ENCODE data around the gene ASTN2. TPM values are rescaled to one million over a fixed set of nuclear protein-coding genes. Genes with fewer than 3 reads are reported as not detected.

ASTN2 gene
- total RNA-seq, 1 experiment from 2014 or later, result 6.8 TPM

DNA sequence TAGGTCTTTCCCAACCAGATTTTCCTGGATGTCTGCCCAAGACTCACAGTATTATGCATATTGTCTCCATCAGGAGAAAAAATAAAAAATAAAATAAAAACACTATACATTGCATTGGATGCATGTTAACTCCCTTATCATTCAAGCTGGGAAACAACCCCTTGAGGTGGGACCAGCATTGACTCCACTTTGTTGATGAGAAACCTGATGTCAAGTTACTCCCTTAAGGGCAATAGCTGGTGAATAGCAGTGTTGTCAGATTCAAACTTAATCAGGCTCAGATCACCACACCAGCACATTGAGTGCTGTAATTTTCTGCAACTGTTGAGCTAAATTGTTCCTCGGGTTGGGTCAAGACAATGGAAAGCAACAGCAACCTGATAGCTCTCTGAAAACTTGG is 991.7 kb downstream of the ASTN2 start:
- DNase-seq (ENCODE audit: low spot score), result no peak

DNA sequence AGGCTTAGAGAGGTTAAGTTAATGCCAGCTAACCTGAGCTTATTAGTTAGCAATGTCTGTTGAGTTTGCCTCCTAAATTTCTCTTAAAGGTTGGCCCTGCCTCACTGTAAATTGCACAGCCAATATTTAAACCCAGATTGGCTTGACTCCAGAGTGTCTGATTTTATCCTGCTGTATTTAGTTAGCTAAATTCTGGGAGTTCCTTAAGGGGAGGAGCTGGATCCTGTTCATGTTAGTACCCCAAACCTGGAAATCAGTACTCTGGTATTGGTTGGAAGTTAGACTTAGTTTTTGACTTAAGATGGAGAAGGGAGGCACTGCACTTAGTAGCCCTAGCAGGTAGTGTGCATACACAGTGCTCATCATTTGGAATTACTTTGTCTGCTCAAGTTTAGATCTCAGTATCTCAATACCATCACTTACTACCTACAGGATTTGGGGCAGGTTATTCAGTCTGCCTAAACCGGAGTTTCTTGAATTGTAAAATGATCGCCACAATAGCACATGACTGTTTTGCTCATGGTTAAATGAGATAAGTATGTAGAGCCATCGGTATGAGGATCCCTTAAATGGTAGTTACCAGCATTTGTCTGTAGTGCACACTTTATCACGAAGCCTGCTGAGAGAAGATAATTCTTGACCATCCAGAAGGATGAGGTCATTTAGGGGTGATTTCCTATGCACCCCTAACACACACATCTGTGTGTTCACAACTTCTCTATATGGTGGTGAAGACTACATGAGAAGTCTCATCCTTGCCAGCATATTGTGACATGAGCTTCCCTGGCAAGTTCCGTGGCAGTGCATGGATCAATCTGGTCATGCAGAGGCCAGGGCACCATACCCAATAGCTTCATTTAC is 992.5 kb downstream of the ASTN2 start:
- no peak for DNase-seq (ENCODE audit: low spot score)

DNA sequence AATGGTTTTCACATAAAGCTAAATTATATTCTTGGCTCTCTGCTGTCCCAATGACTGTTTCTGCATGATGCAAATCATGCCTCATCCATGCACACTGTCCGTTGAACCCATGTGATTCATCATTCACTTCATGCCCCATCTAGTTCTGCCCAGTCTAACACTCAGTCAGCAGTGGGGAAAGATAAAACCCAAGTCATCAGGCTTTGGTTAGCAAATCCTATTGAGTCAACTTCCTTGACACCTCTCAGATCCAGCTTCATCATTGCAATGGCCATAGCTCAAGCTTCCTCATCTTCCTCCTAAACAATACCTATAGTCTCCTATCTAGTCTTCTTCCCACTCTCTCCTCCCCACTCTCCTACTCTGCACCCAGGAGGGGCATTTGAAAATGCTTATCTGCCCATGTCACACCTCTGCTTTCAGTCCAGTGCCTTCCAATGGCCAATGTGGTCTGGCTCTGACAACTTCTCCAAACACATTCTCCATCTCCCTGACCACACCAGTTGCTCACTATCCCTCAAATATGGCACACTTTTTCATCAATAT is 993.8 kb downstream of the ASTN2 start:
- no peak for DNase-seq (ENCODE audit: low spot score)

DNA sequence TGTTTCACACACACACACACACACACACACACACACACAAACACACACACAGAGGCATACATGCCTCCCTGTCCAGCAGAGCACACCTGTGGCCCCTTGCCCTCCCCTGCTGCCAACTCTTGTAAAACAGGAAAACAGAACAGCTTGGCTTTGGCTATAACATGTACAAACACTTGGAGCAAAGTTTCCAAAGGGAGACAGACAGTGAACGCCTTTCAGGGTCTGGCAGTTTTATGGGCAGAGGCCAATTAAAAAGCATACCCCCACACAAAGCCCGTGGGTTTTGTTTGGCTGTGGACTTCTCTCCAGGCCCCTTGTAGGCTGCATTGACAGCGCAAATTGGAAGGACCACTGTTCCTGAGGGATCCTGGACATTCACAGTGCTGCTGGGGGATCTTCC is 995.7 kb downstream of the ASTN2 start:
- DNase-seq (ENCODE audit: low spot score), result no peak

GRCh38 chr9:116417464-116417863 is 997.4 kb downstream of the ASTN2 start:
- no peak for DNase-seq (ENCODE audit: low spot score)

DNA sequence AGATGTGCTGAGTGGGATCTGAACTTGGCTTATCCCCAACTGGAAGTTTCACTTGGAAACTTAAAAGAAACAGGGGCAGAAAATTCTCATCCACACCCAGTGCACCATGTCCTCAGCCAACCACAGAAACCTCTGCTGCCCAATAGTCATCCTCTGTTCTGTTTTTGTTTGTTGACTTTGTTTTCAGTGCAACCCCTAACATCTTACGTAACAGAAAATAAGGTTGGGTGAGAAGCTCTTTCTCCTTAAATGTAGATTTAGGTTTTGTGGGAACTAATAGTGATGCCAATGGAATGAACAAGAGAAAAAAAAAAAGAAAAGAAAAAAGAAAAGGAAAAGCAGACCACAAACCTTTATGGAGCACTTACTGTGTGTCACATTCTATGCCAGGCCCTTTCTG is 998.4 kb downstream of the ASTN2 start:
- no peak for DNase-seq (ENCODE audit: low spot score)

DNA sequence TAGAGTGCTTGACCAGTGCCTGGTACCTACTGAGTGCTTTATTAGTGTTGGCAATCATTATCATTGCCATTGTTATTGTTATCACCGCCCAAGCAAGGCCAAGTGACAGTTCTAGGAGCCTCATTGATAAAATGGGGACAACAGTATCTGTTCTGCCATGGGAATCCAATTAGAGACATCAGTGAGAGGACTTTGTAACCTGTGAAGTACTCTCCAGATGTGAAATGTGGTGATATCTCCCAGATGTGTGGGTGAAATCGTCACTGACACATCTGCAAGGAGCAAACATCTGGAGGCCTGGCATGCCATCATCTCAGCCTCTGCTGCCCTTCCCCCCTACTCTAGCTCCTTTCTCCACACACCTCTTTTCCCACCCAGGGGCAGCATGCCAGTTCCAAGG is 1000.5 kb downstream of the ASTN2 start:
- DNase-seq (ENCODE audit: low spot score), result no peak

GRCh38 chr9:116411506-116411905 is 1003.4 kb downstream of the ASTN2 start:
- DNase-seq (ENCODE audit: low spot score), result no peak

- no peak for DNase-seq (ENCODE audit: low spot score)
Observed at GRCh38 chr9:116409638-116410037, 1005.2 kb downstream of the ASTN2 start.

DNA sequence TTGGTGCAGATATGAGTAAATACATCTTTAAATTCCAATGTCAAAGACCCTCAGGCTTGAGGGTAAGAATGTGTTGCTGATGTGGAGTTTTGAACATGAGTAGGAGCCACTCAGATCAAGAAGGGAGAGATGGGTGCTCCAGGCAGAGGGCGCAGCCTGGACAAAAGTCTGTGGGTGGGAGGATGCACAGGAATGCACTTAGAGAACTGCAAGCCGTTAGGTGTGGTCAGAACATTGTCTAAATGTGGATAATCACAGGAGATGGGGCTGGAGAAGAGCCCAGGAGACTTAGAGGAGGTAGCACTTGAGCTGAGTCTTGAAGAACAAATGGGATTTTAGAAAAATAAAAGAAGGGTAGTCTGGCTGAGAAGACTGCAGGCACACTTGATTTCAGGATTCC is 1005.7 kb downstream of the ASTN2 start:
- DNase-seq (ENCODE audit: low spot score), result no peak

DNA sequence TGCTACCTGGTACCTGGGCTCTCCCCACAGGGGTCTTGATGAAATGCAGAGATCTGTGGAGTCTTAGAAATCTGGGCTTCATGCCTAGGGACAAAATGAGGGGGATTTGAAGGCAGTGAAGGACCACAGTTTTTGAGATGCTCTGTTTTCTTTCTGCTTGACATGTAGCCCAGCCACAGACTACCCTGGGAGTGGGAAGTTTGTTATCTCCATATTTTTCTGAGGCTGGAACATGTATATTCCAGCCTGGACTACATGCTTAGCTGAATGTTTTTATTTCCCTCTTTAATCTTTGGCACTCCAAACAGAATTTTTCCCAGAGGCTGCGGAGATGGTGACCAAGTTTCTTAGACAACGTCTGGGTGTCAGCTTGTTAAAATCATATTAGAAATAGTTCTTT is 1008.4 kb downstream of the ASTN2 start:
- DNase-seq (ENCODE audit: low spot score), result no peak

DNA sequence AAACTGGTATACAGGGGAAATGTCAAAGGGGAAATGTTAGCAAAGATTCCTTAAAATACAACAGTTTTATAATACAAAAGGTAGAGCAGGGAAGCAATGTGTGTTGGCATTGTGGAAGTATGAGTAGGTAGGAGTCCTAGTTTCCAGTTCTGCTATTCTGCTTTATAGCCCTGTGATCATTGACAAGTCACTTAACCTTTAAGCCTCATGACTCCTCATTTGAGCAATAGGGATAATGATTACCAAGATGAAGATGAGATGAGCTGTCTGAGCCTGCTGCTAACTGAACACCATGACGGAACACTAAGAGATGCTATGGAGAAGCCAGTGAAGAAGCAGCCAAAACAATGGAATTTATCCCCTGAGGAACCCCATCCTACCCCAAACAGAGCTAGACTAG is 1009.5 kb downstream of the ASTN2 start:
- DNase-seq (ENCODE audit: low spot score), result no peak

GRCh38 chr9:116404228-116404627 is 1010.6 kb downstream of the ASTN2 start:
- no peak for DNase-seq (ENCODE audit: low spot score)

DNA sequence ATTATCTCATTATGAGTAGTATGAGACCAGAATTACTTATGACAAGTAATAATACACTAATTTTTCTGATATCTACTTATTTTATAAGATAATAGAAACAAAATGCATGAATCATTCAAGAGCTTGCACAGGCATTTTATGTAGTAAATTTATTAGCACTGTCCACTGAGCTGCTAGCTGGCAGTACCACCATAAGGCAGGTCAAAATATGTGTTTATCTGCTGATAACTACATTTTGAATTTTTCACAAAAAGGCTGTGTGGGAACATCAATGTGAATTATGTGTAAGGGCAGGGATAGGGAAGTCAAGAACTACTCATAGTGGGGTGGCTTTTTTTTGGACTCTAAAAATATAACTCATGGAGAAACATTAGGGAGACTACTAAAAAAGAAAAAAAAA is 1011.7 kb downstream of the ASTN2 start:
- no peak for DNase-seq (ENCODE audit: low spot score)

GRCh38 chr9:116395699-116396037 is 1019.2 kb downstream of the ASTN2 start:
- DNase-seq (ENCODE audit: low spot score), result no peak

DNA sequence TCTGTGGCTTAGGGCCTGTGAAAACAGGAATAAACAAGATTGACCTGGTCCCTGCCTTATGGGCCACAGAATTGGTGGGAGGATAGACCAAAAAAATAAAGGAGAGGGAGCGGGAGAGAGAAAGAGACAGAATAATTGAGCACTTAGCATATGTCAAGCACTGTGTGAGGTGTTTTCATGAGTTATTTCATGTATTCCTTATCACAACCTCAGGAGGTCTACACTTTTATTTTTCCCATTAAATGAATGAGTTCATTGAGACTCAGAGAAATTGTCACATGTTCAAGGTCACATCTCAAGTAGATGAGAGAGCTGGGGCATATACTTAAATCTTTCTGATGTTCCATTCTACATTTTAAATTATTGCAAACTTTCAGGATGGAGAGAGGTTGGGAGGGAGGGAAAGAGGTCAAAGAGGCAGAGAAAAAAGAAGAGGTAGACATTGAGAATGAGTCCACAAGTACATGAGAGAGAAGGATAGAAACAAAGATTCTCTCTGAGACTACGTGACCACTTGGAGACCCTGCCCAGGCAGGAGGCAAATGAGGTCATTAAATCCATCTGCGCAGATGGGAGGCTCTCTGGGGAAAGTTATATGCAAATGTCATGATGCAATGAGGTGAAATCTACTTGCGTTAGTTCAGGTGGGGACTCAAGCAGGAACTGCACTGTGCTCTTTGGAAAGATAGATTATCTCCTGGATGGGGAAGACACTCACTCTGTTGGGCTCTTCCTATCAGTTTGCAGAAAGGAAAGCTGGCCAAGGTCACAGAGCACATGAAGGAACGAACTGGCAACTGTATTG is 1019.8 kb downstream of the ASTN2 start:
- DNase-seq (ENCODE audit: low spot score), result no peak

DNA sequence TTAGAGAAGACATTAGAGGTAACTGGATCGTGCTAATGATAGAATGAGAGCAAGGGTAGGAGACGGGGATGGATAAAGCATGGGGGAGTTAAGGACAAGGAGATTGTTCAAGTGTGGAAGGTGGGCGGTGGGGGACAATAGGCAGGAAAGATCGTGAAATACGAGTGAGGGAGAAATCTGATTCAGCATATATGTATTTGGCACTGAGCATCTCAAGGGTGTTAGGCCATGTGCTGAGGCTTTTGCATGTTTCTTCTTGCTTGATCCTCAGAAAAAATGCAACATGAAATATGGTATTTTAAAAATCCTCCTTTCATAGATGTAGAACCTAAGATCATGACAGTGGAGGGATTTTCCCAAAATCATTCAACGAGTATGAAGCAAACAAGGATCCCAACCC is 1020.8 kb downstream of the ASTN2 start:
- no peak for DNase-seq (ENCODE audit: low spot score)

- no peak for DNase-seq (ENCODE audit: low spot score)
Observed at GRCh38 chr9:116393198-116393597, 1021.7 kb downstream of the ASTN2 start.

DNA sequence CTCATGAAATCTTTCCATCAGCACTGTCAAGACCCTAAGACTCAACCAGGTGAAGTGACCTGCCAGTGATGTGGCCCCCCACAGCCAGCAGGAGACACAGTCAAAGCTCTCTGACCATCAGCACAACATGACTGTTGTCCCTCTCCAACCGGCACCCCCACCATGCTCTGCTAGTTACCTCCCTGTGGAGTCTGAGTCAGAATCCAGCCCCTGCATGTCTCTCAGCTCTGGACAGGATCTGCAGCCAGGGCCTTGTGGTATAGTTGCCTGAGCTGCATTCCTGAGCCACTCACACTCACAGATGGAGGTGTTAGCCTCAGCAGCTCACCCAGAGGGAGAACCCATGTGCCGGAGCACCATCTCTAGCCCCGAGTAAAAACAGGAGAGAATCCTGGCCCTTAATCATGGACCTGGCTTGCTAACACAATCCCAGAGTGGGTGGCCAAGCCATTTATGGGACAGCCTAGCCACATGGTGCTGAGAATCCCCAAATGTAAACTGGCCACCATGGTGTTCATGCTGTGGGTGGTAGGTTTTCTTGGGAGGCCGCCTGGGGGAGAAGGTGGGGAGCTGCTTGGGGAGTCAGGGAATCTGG is 1023.5 kb downstream of the ASTN2 start:
- peak; percentile 11 for DNase-seq (ENCODE audit: low spot score)

- DNase-seq (ENCODE audit: low spot score), result no peak
Observed at GRCh38 chr9:116390303-116391228, 1024.3 kb downstream of the ASTN2 start.

GRCh38 chr9:116389541-116390302 is 1025.1 kb downstream of the ASTN2 start:
- DNase-seq (ENCODE audit: low spot score), result no peak

Measured in H4 (cell line).